ENCODE results near the gene FAM241B. TPM values are rescaled to one million over a fixed set of nuclear protein-coding genes. Genes with fewer than 3 reads are reported as not detected.

The FAM241B gene
- total RNA-seq, 2 donors from 2014 or later, result 8.1 TPM

DNA sequence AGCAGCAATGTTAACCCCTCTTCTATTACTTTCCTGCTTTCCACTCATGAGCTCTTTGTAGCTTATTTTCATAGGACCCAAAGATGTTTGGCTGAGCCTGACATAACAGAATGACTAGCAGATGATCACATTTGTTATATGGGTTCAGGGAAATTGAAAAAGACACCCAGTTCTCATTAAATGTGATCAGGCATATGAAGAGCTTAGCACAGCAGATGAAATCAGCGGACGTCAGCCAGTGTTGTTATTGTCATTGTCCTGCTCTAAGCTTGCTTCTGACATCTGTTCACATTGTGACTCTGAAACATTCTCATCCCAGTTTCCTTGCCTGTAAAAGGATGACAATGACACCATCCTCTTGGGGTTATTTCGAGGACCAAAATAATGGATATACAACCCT lies 43.5 kb downstream of the FAM241B start:
- no peak for ATAC-seq
- no peak for DNase-seq
- no peaks in the 10 kb centered on the region for H3K9me3 ChIP-seq (ENCODE audit: control insufficient read depth, low read length, poor library complexity, severe bottlenecking)
- Mint-ChIP-seq H3K4me1 (no peaks in the 10 kb centered on the region), H3K27ac (no peak overlapping the region), H3K4me3 (no peak overlapping the region), H3K36me3 (ENCODE audit: low read depth) (no peaks in the 10 kb centered on the region), H3K27me3 (peaks cover 48% of the 10 kb centered on the region)

DNA sequence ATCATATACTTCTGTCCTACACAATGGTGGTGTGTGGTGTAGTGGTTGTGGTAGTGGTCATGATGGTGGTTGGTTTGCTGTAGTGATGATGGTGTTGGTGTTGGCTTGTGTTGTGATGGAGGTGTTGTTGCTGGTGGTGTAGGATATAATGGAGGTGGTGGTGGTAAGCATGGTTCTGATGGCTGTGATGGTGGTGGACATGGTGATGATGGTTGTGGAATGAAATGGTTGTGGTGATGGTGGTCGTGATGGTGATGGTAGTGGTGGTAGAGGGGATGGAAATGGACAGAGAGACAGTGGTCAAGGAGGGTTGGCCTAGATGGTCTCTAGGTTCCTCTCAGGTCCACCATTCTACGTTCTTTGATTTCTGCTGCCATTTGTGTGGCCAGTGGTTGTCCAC lies 44.7 kb downstream of the FAM241B start:
- DNase-seq (no peak), ATAC-seq (no peak)
- H3K9me3 ChIP-seq (ENCODE audit: control insufficient read depth, low read length, poor library complexity, severe bottlenecking), result no peaks in the 10 kb centered on the region
- no peak overlapping the region for H3K27ac Mint-ChIP-seq
- H3K4me3 Mint-ChIP-seq, result no peak overlapping the region
- H3K4me1 Mint-ChIP-seq, result peaks cover 3% of the 10 kb centered on the region
- H3K36me3 Mint-ChIP-seq (ENCODE audit: low read depth), result no peaks in the 10 kb centered on the region
- H3K27me3 Mint-ChIP-seq, result peaks cover 46% of the 10 kb centered on the region

DNA sequence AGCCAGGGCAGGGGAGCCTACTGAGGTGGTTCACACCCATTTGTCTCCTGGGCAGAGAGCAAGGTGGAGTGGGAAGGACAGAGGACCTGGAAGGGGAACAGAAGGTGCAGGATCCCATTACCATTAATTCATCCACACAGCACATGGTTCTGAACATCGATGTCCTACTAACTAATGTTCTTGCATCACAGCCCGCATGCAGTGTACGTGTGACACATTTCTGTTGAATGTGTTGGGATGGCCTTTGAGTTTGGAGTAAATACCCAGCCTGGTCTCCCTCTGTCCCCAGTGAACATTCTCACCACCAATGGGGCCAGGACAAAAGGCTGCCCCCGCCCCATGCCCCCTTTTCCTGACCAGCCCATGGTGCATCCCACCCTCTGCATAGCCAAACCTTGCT lies 46.3 kb downstream of the FAM241B start:
- DNase-seq, result no peak
- Mint-ChIP-seq H3K4me1 (peaks cover 5% of the 10 kb centered on the region), H3K27ac (no peak overlapping the region), H3K27me3 (peaks cover 51% of the 10 kb centered on the region), H3K4me3 (no peak overlapping the region), H3K36me3 (ENCODE audit: low read depth) (peaks cover 4% of the 10 kb centered on the region)
- no peaks in the 10 kb centered on the region for H3K9me3 ChIP-seq (ENCODE audit: control insufficient read depth, low read length, poor library complexity, severe bottlenecking)
- ATAC-seq, result no peak

DNA sequence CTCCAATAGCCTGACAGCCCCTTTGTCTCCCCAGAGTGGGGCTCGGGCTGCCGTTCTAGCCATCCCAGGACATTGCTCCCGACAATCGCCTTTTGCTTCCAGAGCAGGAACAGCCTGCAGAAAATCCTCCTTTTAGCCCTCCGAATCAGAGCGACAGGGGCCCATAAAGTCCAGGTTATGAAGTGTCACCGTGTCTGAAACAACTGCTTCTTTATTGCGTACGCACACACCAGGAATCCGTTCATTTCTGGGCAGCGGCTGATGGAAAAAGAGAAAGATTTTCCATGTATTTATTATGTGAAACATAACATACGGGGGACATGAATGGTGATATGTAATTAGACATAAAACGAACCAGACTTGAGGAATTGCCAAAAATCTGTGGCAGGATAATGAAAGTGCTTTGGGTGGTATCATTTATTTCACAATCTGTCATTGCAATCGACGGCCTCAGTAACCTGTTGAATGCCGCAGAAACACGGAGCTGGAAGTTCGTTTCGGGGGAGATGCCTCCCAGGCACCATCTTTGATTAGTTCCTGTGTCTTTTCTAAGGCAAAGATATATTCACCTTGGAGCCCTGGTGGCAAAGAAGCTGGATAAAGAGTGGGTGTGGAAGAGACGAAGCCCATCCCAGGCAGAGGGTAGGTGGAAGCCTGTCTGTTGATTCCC lies 48.1 kb downstream of the FAM241B start:
- H3K36me3 Mint-ChIP-seq (ENCODE audit: low read depth), result peaks cover 4% of the 10 kb centered on the region
- DNase-seq (no peak), ATAC-seq (no peak)
- peaks cover 5% of the 10 kb centered on the region for H3K4me1 Mint-ChIP-seq
- H3K27me3 Mint-ChIP-seq, result peaks cover 70% of the 10 kb centered on the region
- H3K4me3 Mint-ChIP-seq, result no peak overlapping the region
- no peak overlapping the region for H3K27ac Mint-ChIP-seq
- no peaks in the 10 kb centered on the region for H3K9me3 ChIP-seq (ENCODE audit: control insufficient read depth, low read length, poor library complexity, severe bottlenecking)

DNA sequence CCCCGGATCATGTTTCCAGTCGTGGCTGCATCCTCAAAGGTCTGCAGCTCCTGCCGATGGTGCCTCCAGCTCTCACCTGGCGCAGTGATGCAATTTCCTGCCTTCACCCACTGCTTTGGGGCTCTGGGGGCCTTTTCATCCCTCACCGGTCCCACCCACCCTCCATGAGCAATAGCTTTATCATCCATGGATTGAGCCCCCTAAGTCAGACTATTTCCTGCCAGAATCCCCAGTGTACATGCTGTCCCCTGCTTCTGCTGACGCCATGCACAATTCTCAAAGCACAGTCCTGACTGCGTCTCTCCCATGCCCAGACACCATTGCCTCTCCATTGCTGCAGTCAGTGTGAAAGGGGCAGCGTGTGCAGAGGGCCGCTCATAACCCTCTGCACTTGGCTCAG lies 49.7 kb downstream of the FAM241B start:
- Mint-ChIP-seq H3K27ac (no peak overlapping the region), H3K4me3 (no peak overlapping the region), H3K4me1 (peaks cover 6% of the 10 kb centered on the region), H3K27me3 (peaks cover 75% of the 10 kb centered on the region), H3K36me3 (ENCODE audit: low read depth) (peaks cover 4% of the 10 kb centered on the region)
- DNase-seq (no peak), ATAC-seq (no peak)
- no peaks in the 10 kb centered on the region for H3K9me3 ChIP-seq (ENCODE audit: control insufficient read depth, low read length, poor library complexity, severe bottlenecking)

DNA sequence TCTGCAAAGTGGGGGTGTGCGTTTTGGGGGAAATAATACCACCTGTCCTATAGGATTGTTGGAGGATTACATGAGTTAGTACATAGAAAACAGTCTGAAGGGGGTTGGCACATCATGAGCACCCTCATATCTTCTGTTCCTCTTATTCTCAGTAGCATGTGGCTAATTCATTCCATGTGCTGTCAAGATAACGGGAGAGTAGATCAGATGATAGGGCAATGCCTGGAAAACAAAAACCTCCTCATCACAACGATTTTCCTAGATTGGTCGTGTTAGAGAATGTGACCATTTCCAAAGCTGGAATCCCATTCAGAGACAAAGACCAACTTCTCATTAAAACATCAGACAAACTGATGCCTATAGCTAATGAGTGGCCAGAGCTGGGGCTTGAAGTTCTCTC lies 50.6 kb downstream of the FAM241B start:
- Mint-ChIP-seq H3K36me3 (ENCODE audit: low read depth) (peaks cover 4% of the 10 kb centered on the region), H3K4me1 (peaks cover 7% of the 10 kb centered on the region), H3K27ac (no peak overlapping the region), H3K4me3 (no peak overlapping the region), H3K27me3 (peaks cover 78% of the 10 kb centered on the region)
- no peak for ATAC-seq
- DNase-seq, result no peak
- H3K9me3 ChIP-seq (ENCODE audit: control insufficient read depth, low read length, poor library complexity, severe bottlenecking), result no peaks in the 10 kb centered on the region

DNA sequence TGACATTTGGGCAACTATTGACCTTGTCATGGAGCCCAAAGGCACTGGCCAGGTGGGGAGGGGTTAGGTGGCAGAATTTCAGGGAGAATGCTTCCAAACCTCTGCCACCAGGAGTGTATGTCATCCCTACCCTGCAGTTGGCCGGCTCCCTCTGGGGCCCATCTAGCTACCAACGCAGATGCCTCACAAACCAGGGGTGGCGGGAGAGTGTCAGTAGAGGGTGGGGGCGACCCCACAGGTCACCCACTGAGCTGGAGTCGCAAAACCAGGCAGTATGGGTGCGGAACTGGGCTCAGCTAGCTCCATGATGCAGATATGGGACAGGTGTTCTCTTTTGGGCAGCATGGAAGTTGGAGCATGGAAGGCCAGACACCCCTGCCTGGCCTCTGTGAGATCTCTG lies 51.4 kb downstream of the FAM241B start:
- Mint-ChIP-seq H3K27ac (no peak overlapping the region), H3K27me3 (peaks cover 80% of the 10 kb centered on the region), H3K4me1 (peaks cover 7% of the 10 kb centered on the region), H3K36me3 (ENCODE audit: low read depth) (peaks cover 4% of the 10 kb centered on the region), H3K4me3 (no peak overlapping the region)
- no peaks in the 10 kb centered on the region for H3K9me3 ChIP-seq (ENCODE audit: control insufficient read depth, low read length, poor library complexity, severe bottlenecking)
- no peak for DNase-seq
- no peak for ATAC-seq

DNA sequence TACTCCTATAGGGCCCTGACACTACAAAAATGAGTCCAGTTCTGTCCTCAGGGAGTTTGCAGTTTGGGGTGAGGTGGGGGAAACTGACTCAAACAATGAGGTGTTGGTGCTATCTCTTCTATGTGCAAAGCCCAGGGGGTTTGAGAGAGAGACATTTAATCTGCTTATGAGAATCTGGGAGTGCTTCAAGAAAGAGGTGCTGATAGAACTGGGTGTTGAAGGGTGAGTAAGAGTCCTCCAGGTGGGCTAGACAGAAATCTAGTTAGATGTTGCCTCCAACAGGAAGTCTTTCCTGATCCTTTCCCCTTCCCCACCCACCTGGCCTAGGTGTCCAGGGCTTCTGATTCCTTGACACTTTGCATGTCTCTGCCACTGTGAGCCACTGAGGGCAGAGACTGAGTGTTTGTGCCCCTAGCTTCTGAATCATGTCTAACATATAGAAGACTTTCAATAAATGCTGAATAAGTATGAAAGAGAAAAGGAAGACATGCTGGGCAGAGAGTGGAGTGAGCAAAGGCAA lies 53.0 kb downstream of the FAM241B start:
- H3K9me3 ChIP-seq (ENCODE audit: control insufficient read depth, low read length, poor library complexity, severe bottlenecking), result no peaks in the 10 kb centered on the region
- Mint-ChIP-seq H3K27ac (no peak overlapping the region), H3K36me3 (ENCODE audit: low read depth) (peaks cover 7% of the 10 kb centered on the region), H3K4me3 (no peak overlapping the region), H3K27me3 (peaks cover 78% of the 10 kb centered on the region), H3K4me1 (peaks cover 7% of the 10 kb centered on the region)
- ATAC-seq, result no peak
- DNase-seq, result no peak

Other genes with a start within 250 kb of the FAM241B start
- gene TACR2, start 213.3 kb upstream of the FAM241B start, total RNA-seq, result not detected
- gene TSPAN15, start 178.8 kb upstream of the FAM241B start, total RNA-seq, result 10 to 100 TPM; 20.3 to 28.7 TPM
- not detected for gene NEUROG3, start 56.8 kb upstream of the FAM241B start, total RNA-seq
- gene COL13A1, start 171.7 kb downstream of the FAM241B start, total RNA-seq, result not detected